ENCODE measurements around the gene PTPRC.

GRCh38 chr1:198696211-198696610 lies 57.4 kb downstream of the PTPRC start:
- TF ChIP-seq CTCF (IDR thresholded peaks at IDR 0.05) (no peak), POLR2A (IDR thresholded peaks at IDR 0.05) (no peak)
